ENCODE results near the gene SDC1. TPM values are rescaled to one million over a fixed set of nuclear protein-coding genes. Genes with fewer than 3 reads are reported as not detected.

Gene SDC1
- total RNA-seq, 2 experiments from 2014 or later = 0.33 TPM; not detected in 1

GRCh38 chr2:20187331-20187730 lies 37.6 kb downstream of the SDC1 start:
- CTCF ChIA-PET = no interaction called here
- Mint-ChIP-seq H3K27ac (no peak overlapping the region), H3K36me3 (ENCODE audit: low read depth) (no peaks in the 10 kb centered on the region), H3K4me1 (no peaks in the 10 kb centered on the region), H3K9me3 (no peaks in the 10 kb centered on the region), H3K4me3 (no peak overlapping the region), H3K27me3 (peaks cover 4% of the 10 kb centered on the region)
- POLR2A ChIA-PET = no interaction called here
- DNase-seq = no peak

- Mint-ChIP-seq H3K27ac (no peak overlapping the region), H3K4me1 (no peaks in the 10 kb centered on the region), H3K9me3 (no peaks in the 10 kb centered on the region), H3K4me3 (no peak overlapping the region), H3K27me3 (peaks cover 4% of the 10 kb centered on the region), H3K36me3 (ENCODE audit: low read depth) (no peaks in the 10 kb centered on the region)
- no peak for DNase-seq
- ChIA-PET POLR2A (no interaction called here), CTCF (no interaction called here)
Observed at GRCh38 chr2:20186855-20187187, 38.1 kb downstream of the SDC1 start.

GRCh38 chr2:20186078-20186854 lies 38.7 kb downstream of the SDC1 start:
- H3K36me3 Mint-ChIP-seq (ENCODE audit: low read depth) = no peaks in the 10 kb centered on the region
- no peak overlapping the region for H3K27ac Mint-ChIP-seq
- DNase-seq = no peak
- peaks cover 4% of the 10 kb centered on the region for H3K27me3 Mint-ChIP-seq
- ChIA-PET POLR2A (no interaction called here), CTCF (no interaction called here)
- no peaks in the 10 kb centered on the region for H3K4me1 Mint-ChIP-seq
- H3K9me3 Mint-ChIP-seq = no peaks in the 10 kb centered on the region
- H3K4me3 Mint-ChIP-seq = no peak overlapping the region

GRCh38 chr2:20185176-20186022 lies 39.5 kb downstream of the SDC1 start:
- Mint-ChIP-seq H3K27me3 (peaks cover 4% of the 10 kb centered on the region), H3K4me1 (no peaks in the 10 kb centered on the region), H3K9me3 (no peaks in the 10 kb centered on the region), H3K36me3 (ENCODE audit: low read depth) (no peaks in the 10 kb centered on the region), H3K27ac (no peak overlapping the region), H3K4me3 (no peak overlapping the region)
- CTCF ChIA-PET = no interaction called here
- DNase-seq = no peak
- POLR2A ChIA-PET = no interaction called here

- peaks cover 2% of the 10 kb centered on the region for H3K27me3 Mint-ChIP-seq
- H3K9me3 Mint-ChIP-seq = no peaks in the 10 kb centered on the region
- DNase-seq = no peak
- no peaks in the 10 kb centered on the region for H3K36me3 Mint-ChIP-seq (ENCODE audit: low read depth)
- no peak overlapping the region for H3K27ac Mint-ChIP-seq
- ChIA-PET CTCF (no interaction called here), POLR2A (no interaction called here)
- no peaks in the 10 kb centered on the region for H3K4me1 Mint-ChIP-seq
- H3K4me3 Mint-ChIP-seq = no peak overlapping the region
Observed at GRCh38 chr2:20184067-20184938, 40.6 kb downstream of the SDC1 start.

- Mint-ChIP-seq H3K4me3 (no peak overlapping the region), H3K4me1 (no peaks in the 10 kb centered on the region), H3K9me3 (no peaks in the 10 kb centered on the region), H3K27ac (no peak overlapping the region), H3K36me3 (ENCODE audit: low read depth) (no peaks in the 10 kb centered on the region), H3K27me3 (peaks cover 2% of the 10 kb centered on the region)
- ChIA-PET CTCF (no interaction called here), POLR2A (no interaction called here)
- DNase-seq = no peak
Observed at GRCh38 chr2:20183373-20183772, 41.6 kb downstream of the SDC1 start.

GRCh38 chr2:20182241-20182931 lies 42.5 kb downstream of the SDC1 start:
- Mint-ChIP-seq H3K9me3 (no peaks in the 10 kb centered on the region), H3K36me3 (ENCODE audit: low read depth) (no peaks in the 10 kb centered on the region), H3K4me3 (no peak overlapping the region), H3K27ac (no peak overlapping the region), H3K27me3 (peaks cover 2% of the 10 kb centered on the region), H3K4me1 (no peaks in the 10 kb centered on the region)
- CTCF ChIA-PET = no interaction called here
- POLR2A ChIA-PET = no interaction called here
- no peak for DNase-seq

GRCh38 chr2:20181761-20182160 lies 43.2 kb downstream of the SDC1 start:
- Mint-ChIP-seq H3K27me3 (peaks cover 4% of the 10 kb centered on the region), H3K4me3 (no peak overlapping the region), H3K36me3 (ENCODE audit: low read depth) (no peaks in the 10 kb centered on the region), H3K27ac (no peak overlapping the region), H3K4me1 (no peaks in the 10 kb centered on the region), H3K9me3 (no peaks in the 10 kb centered on the region)
- no peak for DNase-seq
- POLR2A ChIA-PET = no interaction called here
- CTCF ChIA-PET = no interaction called here

GRCh38 chr2:20180676-20181648 lies 44.0 kb downstream of the SDC1 start:
- CTCF ChIA-PET = no interaction called here

GRCh38 chr2:20179755-20180594 lies 45.0 kb downstream of the SDC1 start:
- DNase-seq = no peak
- Mint-ChIP-seq H3K4me3 (no peak overlapping the region), H3K9me3 (no peaks in the 10 kb centered on the region), H3K36me3 (ENCODE audit: low read depth) (no peaks in the 10 kb centered on the region), H3K27me3 (peaks cover 4% of the 10 kb centered on the region), H3K27ac (no peak overlapping the region), H3K4me1 (no peaks in the 10 kb centered on the region)
- ChIA-PET CTCF (no interaction called here), POLR2A (no interaction called here)

More at GRCh38 chr2:20180676-20181648, 44.0 kb downstream of the SDC1 start:
- H3K27me3 Mint-ChIP-seq = peaks cover 4% of the 10 kb centered on the region
- H3K4me3 Mint-ChIP-seq = no peak overlapping the region
- H3K9me3 Mint-ChIP-seq = no peaks in the 10 kb centered on the region
- H3K36me3 Mint-ChIP-seq (ENCODE audit: low read depth) = no peaks in the 10 kb centered on the region
- POLR2A ChIA-PET = no interaction called here
- H3K27ac Mint-ChIP-seq = no peak overlapping the region
- H3K4me1 Mint-ChIP-seq = no peaks in the 10 kb centered on the region
- DNase-seq = no peak

GRCh38 chr2:20179466-20179754 lies 45.5 kb downstream of the SDC1 start:
- no peak overlapping the region for H3K27ac Mint-ChIP-seq
- no peaks in the 10 kb centered on the region for H3K36me3 Mint-ChIP-seq (ENCODE audit: low read depth)
- POLR2A ChIA-PET = no interaction called here
- no peak overlapping the region for H3K4me3 Mint-ChIP-seq
- no peaks in the 10 kb centered on the region for H3K9me3 Mint-ChIP-seq
- CTCF ChIA-PET = no interaction called here
- H3K4me1 Mint-ChIP-seq = no peaks in the 10 kb centered on the region
- H3K27me3 Mint-ChIP-seq = peaks cover 4% of the 10 kb centered on the region
- no peak for DNase-seq

Measured in activated CD4-positive, alpha-beta memory T cell treated with anti-CD3 and anti-CD28 coated beads, Interleukin-2, amount 10 ng/mL, durations not matched to agents 7 days and 5 days (primary cell).